WTC11 (cell line): ENCODE measurements around the gene SARDH. TPM values are rescaled to one million over a fixed set of nuclear protein-coding genes. Genes with fewer than 3 reads are reported as not detected.

Experiments
- ATAC-seq: fragments of 200-7000 bp; cut with Tn5 transposase; 2 replicates; pipeline ENCODE4 v1.10.0; 2021; ENCODE audit warnings: mild to moderate bottlenecking, moderate library complexity
- CTCF ChIA-PET: fragments of 300-600 bp; sonication (Branson Sonifier 250); formaldehyde crosslinking; loops from one replicate; lab custom pipeline; 2021; ENCODE audit warnings: antibody characterized with exemption; lab: Charles Lee
- POLR2A ChIA-PET: fragments of 350-600 bp; sonication (Branson Sonifier 250); formaldehyde crosslinking; loops from one replicate; lab custom pipeline; 2021; ENCODE audit warnings: antibody characterized with exemption; lab: Charles Lee
- DNase-seq: peaks from one replicate; pipeline ENCODE4 v3.0.0; 2021; ENCODE audit warnings: low spot score
- H3K27ac Mint-ChIP-seq: 2 replicates; pipeline ENCODE4 v1.8.0; 2021; ENCODE audit warnings: mixed read lengths
- H3K27me3 Mint-ChIP-seq: 2 replicates; pipeline ENCODE4 v1.8.0; 2021; ENCODE audit warnings: low read depth, mild to moderate bottlenecking, moderate library complexity, mixed read lengths
- H3K36me3 Mint-ChIP-seq: 2 replicates; pipeline ENCODE4 v1.8.0; 2021; ENCODE audit warnings: mixed read lengths
- H3K4me1 Mint-ChIP-seq: 2 replicates; pipeline ENCODE4 v1.8.0; 2022; ENCODE audit warnings: mixed read lengths
- H3K4me3 Mint-ChIP-seq: 2 replicates; pipeline ENCODE4 v1.8.0; 2021; ENCODE audit warnings: mild to moderate bottlenecking, moderate library complexity, mixed read lengths
- H3K9me3 Mint-ChIP-seq: 2 replicates; pipeline ENCODE4 v1.8.0; 2021; ENCODE audit warnings: mixed read lengths
- ATF1 ChIP-seq: sonication (generic); formaldehyde crosslinking; IDR thresholded peaks from 2 replicates; pipeline ENCODE4 v1.8.1; 2023; ENCODE audit warnings: mild to moderate bottlenecking, moderate library complexity, missing genetic modification reagents
- CREM ChIP-seq: sonication (generic); formaldehyde crosslinking; IDR thresholded peaks from 2 replicates; pipeline ENCODE4 v1.8.1; 2022; ENCODE audit warnings: mild to moderate bottlenecking, missing genetic modification reagents, moderate library complexity
- E2F4 ChIP-seq: sonication (generic); formaldehyde crosslinking; IDR thresholded peaks from 2 replicates; pipeline ENCODE4 v1.8.1; 2022; ENCODE audit warnings: low read depth, mild to moderate bottlenecking, moderate library complexity, missing genetic modification reagents, borderline replicate concordance
- E2F5 ChIP-seq: sonication (generic); formaldehyde crosslinking; IDR thresholded peaks from 2 replicates; pipeline ENCODE4 v1.8.1; 2022; ENCODE audit warnings: mild to moderate bottlenecking, moderate library complexity, missing genetic modification reagents
- HMGXB4 ChIP-seq: sonication (generic); formaldehyde crosslinking; IDR thresholded peaks from 2 replicates; pipeline ENCODE4 v1.8.1; 2023; ENCODE audit warnings: mild to moderate bottlenecking, moderate library complexity, missing genetic modification reagents
- MAX ChIP-seq: sonication (generic); formaldehyde crosslinking; IDR thresholded peaks from 2 replicates; pipeline ENCODE4 v1.8.0; 2022; ENCODE audit warnings: mild to moderate bottlenecking, missing genetic modification reagents
- NFE2L1 ChIP-seq: sonication (generic); formaldehyde crosslinking; IDR thresholded peaks from 2 replicates; pipeline ENCODE4 v1.8.1; 2023; ENCODE audit warnings: missing genetic modification reagents
- OVOL2 ChIP-seq: fragments of 250-450 bp; sonication (Bioruptor Pico); IDR thresholded peaks from 2 replicates; pipeline ENCODE4 v1.9.0; 2021; ENCODE audit warnings: mild to moderate bottlenecking, borderline replicate concordance
- SMAD4 ChIP-seq: sonication (generic); formaldehyde crosslinking; IDR thresholded peaks from 2 replicates; pipeline ENCODE4 v1.8.0; 2022; ENCODE audit warnings: mild to moderate bottlenecking, missing genetic modification reagents
- TCF7 ChIP-seq: sonication (generic); formaldehyde crosslinking; IDR thresholded peaks from 2 replicates; pipeline ENCODE4 v1.8.0; 2022; ENCODE audit warnings: mild to moderate bottlenecking, low read depth, missing genetic modification reagents, moderate library complexity
- TEAD1 ChIP-seq: sonication (generic); formaldehyde crosslinking; IDR thresholded peaks from 2 replicates; pipeline ENCODE4 v1.8.0; 2022; ENCODE audit warnings: mild to moderate bottlenecking, missing genetic modification reagents
- TEAD4 ChIP-seq: sonication (generic); formaldehyde crosslinking; IDR thresholded peaks from 2 replicates; pipeline ENCODE4 v1.8.0; 2022; ENCODE audit warnings: mild to moderate bottlenecking, missing genetic modification reagents
- TP53 ChIP-seq: sonication (generic); formaldehyde crosslinking; IDR thresholded peaks from 2 replicates; pipeline ENCODE4 v1.8.1; 2023; ENCODE audit warnings: mild to moderate bottlenecking, missing genetic modification reagents
- USF2 ChIP-seq: sonication (generic); formaldehyde crosslinking; IDR thresholded peaks from 2 replicates; pipeline ENCODE4 v1.8.1; 2023; ENCODE audit warnings: mild to moderate bottlenecking, missing genetic modification reagents, moderate library complexity
- ZMAT4 ChIP-seq: fragments of 250-450 bp; sonication (Bioruptor Pico); IDR thresholded peaks from 2 replicates; pipeline ENCODE4 v1.9.0; 2021; ENCODE audit warnings: mild to moderate bottlenecking
- ZNF121 ChIP-seq: sonication (generic); formaldehyde crosslinking; IDR thresholded peaks from 2 replicates; pipeline ENCODE4 v1.8.0; 2023; ENCODE audit warnings: missing genetic modification reagents
- ZNF263 ChIP-seq: sonication (generic); formaldehyde crosslinking; IDR thresholded peaks from 2 replicates; pipeline ENCODE4 v1.8.1; 2022; ENCODE audit warnings: low read depth, mild to moderate bottlenecking, moderate library complexity, missing genetic modification reagents
- ZNF281 ChIP-seq: sonication (generic); formaldehyde crosslinking; IDR thresholded peaks from 2 replicates; pipeline ENCODE4 v1.8.0; 2023; ENCODE audit warnings: mild to moderate bottlenecking, missing genetic modification reagents
- ZNF317 ChIP-seq: sonication (generic); formaldehyde crosslinking; IDR thresholded peaks from 2 replicates; pipeline ENCODE4 v1.8.1; 2023; ENCODE audit warnings: low read depth, mild to moderate bottlenecking, moderate library complexity, missing genetic modification reagents, borderline replicate concordance
- ZSCAN18 ChIP-seq: fragments of 250-450 bp; sonication (Bioruptor Pico); IDR thresholded peaks from 2 replicates; pipeline ENCODE4 v2.1.2; 2022; ENCODE audit warnings: mild to moderate bottlenecking, moderate library complexity
- total RNA-seq: library from RNA; stranded (reverse); gene quantifications from 3 replicates; pipeline ENCODE4 v1.2.3, GENCODE V29; 2021

Gene SARDH
- total RNA-seq, 1 experiment from 2014 or later = 8.5 TPM

- DNase-seq = no peak
- Mint-ChIP-seq H3K4me3 (no peak overlapping the region), H3K9me3 (no peaks in the 10 kb centered on the region), H3K27me3 (no peaks in the 10 kb centered on the region), H3K36me3 (no peaks in the 10 kb centered on the region), H3K27ac (no peak overlapping the region)
- CTCF ChIA-PET = interaction anchor here (1.6 kb wide), 1 partner anchor 63 kb away, joined by 4 read pairs; no protein-coding TSS in a partner anchor
- POLR2A ChIA-PET = no interaction called here
- no peak for ATAC-seq
- no peak for TF ChIP-seq OVOL2 (CRISPR knock-in tag)
- no peak for TF ChIP-seq E2F4 (CRISPR knock-in tag)
- TF ChIP-seq NFE2L1 (CRISPR knock-in tag) = no peak
- TF ChIP-seq CREM = no peak
- no peak for TF ChIP-seq ZNF121 (CRISPR knock-in tag)
- TF ChIP-seq TP53 (CRISPR knock-in tag) = no peak
- TF ChIP-seq TEAD1 (CRISPR knock-in tag) = no peak
- no peak for TF ChIP-seq ZNF281 (CRISPR knock-in tag)
- TF ChIP-seq ZNF317 (CRISPR knock-in tag) = no peak
- no peak for TF ChIP-seq ATF1 (CRISPR knock-in tag)
- no peak for TF ChIP-seq USF2 (CRISPR knock-in tag)
- TF ChIP-seq TEAD4 (CRISPR knock-in tag) = no peak
- no peak for TF ChIP-seq SMAD4 (CRISPR knock-in tag)
- no peak for TF ChIP-seq ZSCAN18 (CRISPR knock-in tag)
- no peak for TF ChIP-seq ZMAT4 (CRISPR knock-in tag)
- no peak for TF ChIP-seq ZNF263 (CRISPR knock-in tag)
- TF ChIP-seq MAX = no peak
- TF ChIP-seq TCF7 = no peak
- TF ChIP-seq, all 79 proteins: peak for 0
- peaks cover 12% of the 10 kb centered on the region for H3K4me1 Mint-ChIP-seq
Observed at GRCh38 chr9:133679466-133680061, 58.6 kb downstream of the SARDH start.

GRCh38 chr9:133679056-133679455 lies 59.1 kb downstream of the SARDH start:
- DNase-seq = no peak
- CTCF ChIA-PET = interaction anchor here (1.1 to 1.6 kb wide), 2 partner anchors 64 to 74 kb away, joined by 3 to 4 read pairs; no protein-coding TSS in a partner anchor
- no peak for TF ChIP-seq ZSCAN18 (CRISPR knock-in tag)
- TF ChIP-seq E2F5 = no peak
- TF ChIP-seq HMGXB4 = no peak
- no peak overlapping the region for H3K4me3 Mint-ChIP-seq
- H3K4me1 Mint-ChIP-seq = peaks cover 17% of the 10 kb centered on the region
- H3K27me3 Mint-ChIP-seq = no peaks in the 10 kb centered on the region
- peak overlapping the region; percentile 65; the same call in 1 of the 2 replicates for H3K27ac Mint-ChIP-seq
- POLR2A ChIA-PET = no interaction called here
- H3K36me3 Mint-ChIP-seq = no peaks in the 10 kb centered on the region
- no peak for ATAC-seq
- H3K9me3 Mint-ChIP-seq = no peaks in the 10 kb centered on the region
